NCI-H146 treated with DMSO at 0.1 percent for 48 hours (cell line): Measurements from ENCODE around the gene GMPPA.

Source experiments
- DNase-seq: peaks from one replicate; lab custom pipeline; 2025; ENCODE audit not compliant: unreplicated experiment; lab: John Stamatoyannopoulos, UW

GMPPA gene

GRCh38 chr2:219467736-219468075 is 31.0 kb upstream of the GMPPA start:
- no peak for DNase-seq

- no peak for DNase-seq
These were observed 30.1 kb upstream of the GMPPA start for GRCh38 chr2:219468410-219469185.

- DNase-seq = no peak
These were observed 29.4 kb upstream of the GMPPA start for GRCh38 chr2:219469186-219469724.

GRCh38 chr2:219470429-219470828 is 28.3 kb upstream of the GMPPA start:
- DNase-seq = no peak

GRCh38 chr2:219471476-219472371 is 27.0 kb upstream of the GMPPA start:
- DNase-seq = no peak

GRCh38 chr2:219472629-219473187 is 26.0 kb upstream of the GMPPA start:
- DNase-seq = no peak

GRCh38 chr2:219473511-219473910 is 25.2 kb upstream of the GMPPA start:
- DNase-seq = no peak

- no peak for DNase-seq
These were observed 24.2 kb upstream of the GMPPA start for GRCh38 chr2:219474285-219475060.

- no peak for DNase-seq
These were observed 23.4 kb upstream of the GMPPA start for GRCh38 chr2:219475278-219475677.

- no peak for DNase-seq
These were observed 22.7 kb upstream of the GMPPA start for GRCh38 chr2:219475697-219476651.

GRCh38 chr2:219476652-219477151 is 22.0 kb upstream of the GMPPA start:
- DNase-seq = no peak

GRCh38 chr2:219477179-219477578 is 21.5 kb upstream of the GMPPA start:
- no peak for DNase-seq

- no peak for DNase-seq
These were observed 20.9 kb upstream of the GMPPA start for GRCh38 chr2:219477815-219478214.

GRCh38 chr2:219478916-219479315 is 19.8 kb upstream of the GMPPA start:
- DNase-seq = no peak

- no peak for DNase-seq
These were observed 18.7 kb upstream of the GMPPA start for GRCh38 chr2:219480004-219480403.

GRCh38 chr2:219482674-219483405 is 15.9 kb upstream of the GMPPA start:
- no peak for DNase-seq

GRCh38 chr2:219483451-219484342 is 15.0 kb upstream of the GMPPA start:
- DNase-seq = no peak
